Right ventricle myocardium superior (tissue), 1 donor: Measurements from ENCODE around the gene SEC24C. TPM values are rescaled to one million over a fixed set of nuclear protein-coding genes. Genes with fewer than 3 reads are reported as not detected.

Source experiments
- ATAC-seq: fragments of 200-7000 bp; cut with Tn5 transposase; one replicate; pipeline ENCODE4 v1.9.1; 2020; ENCODE audit warnings: mild to moderate bottlenecking; ENCODE audit not compliant: poor library complexity
- DNase-seq: peaks from one replicate; pipeline ENCODE4 v3.0.0-alpha.2; 2020
- intact Hi-C: fragments of 100-400 bp; cut with DNase I; formaldehyde crosslinking; loops from one replicate; pipeline ENCODE4 v1.11.2; 2022
- total RNA-seq: library from RNA; stranded (reverse); fragmentation: NEBNext Ultra II Directional; extraction: Animal tissue kit (Norgen Biotek cat#: 25700); gene quantifications from one replicate; pipeline ENCODE4 v1.2.1, GENCODE V29; 2021
- donor health status: DM: no; HTN: yes; CAD: no; lungs with severe emphysema.

Gene SEC24C
- total RNA-seq, 1 donor from 2014 or later, result 42.3 TPM

- ATAC-seq, result no peak
- intact Hi-C loops, result no loop called here
- DNase-seq, result no peak
Measured at GRCh38 chr10:73762915-73763314, 18.7 kb downstream of the SEC24C start.

GRCh38 chr10:73763343-73763742 lies 19.2 kb downstream of the SEC24C start:
- intact Hi-C loops, result no loop called here
- DNase-seq (no peak), ATAC-seq (no peak)

GRCh38 chr10:73765066-73765465 lies 20.9 kb downstream of the SEC24C start:
- ATAC-seq (no peak), DNase-seq (no peak)
- intact Hi-C loops, result no loop called here

GRCh38 chr10:73768881-73769280 lies 24.7 kb downstream of the SEC24C start:
- ATAC-seq (no peak), DNase-seq (no peak)
- intact Hi-C loops, result no loop called here

- DNase-seq, result no peak
- intact Hi-C loops, result no loop called here
- no peak for ATAC-seq
Measured at GRCh38 chr10:73769396-73769795, 25.2 kb downstream of the SEC24C start.

GRCh38 chr10:73771722-73772280 lies 27.6 kb downstream of the SEC24C start:
- DNase-seq (peak; percentile 95), ATAC-seq (peak; percentile 4)
- intact Hi-C loops, result no loop called here

GRCh38 chr10:73772281-73773151 lies 28.3 kb downstream of the SEC24C start:
- intact Hi-C loops, result no loop called here
- ATAC-seq, result peak; percentile 87
- peak; percentile 91 for DNase-seq

- DNase-seq (no peak), ATAC-seq (peak; percentile 2)
- intact Hi-C loops, result no loop called here
Measured at GRCh38 chr10:73773152-73773879, 29.1 kb downstream of the SEC24C start.

GRCh38 chr10:73774637-73775036 lies 30.5 kb downstream of the SEC24C start:
- no peak for DNase-seq
- intact Hi-C loops, result no loop called here
- ATAC-seq, result no peak

GRCh38 chr10:73779018-73779417 lies 34.8 kb downstream of the SEC24C start:
- ATAC-seq (no peak), DNase-seq (no peak)
- intact Hi-C loops, result no loop called here

GRCh38 chr10:73779539-73780197 lies 35.5 kb downstream of the SEC24C start:
- DNase-seq (no peak), ATAC-seq (no peak)
- intact Hi-C loops, result no loop called here

GRCh38 chr10:73780301-73780700 lies 36.1 kb downstream of the SEC24C start:
- DNase-seq, result no peak
- intact Hi-C loops, result no loop called here
- ATAC-seq, result no peak

GRCh38 chr10:73780966-73781365 lies 36.8 kb downstream of the SEC24C start:
- ATAC-seq (no peak), DNase-seq (no peak)
- intact Hi-C loops, result no loop called here

GRCh38 chr10:73781548-73781878 lies 37.3 kb downstream of the SEC24C start:
- DNase-seq (no peak), ATAC-seq (no peak)
- intact Hi-C loops, result no loop called here

GRCh38 chr10:73781879-73782748 lies 37.9 kb downstream of the SEC24C start, which contains the start of gene CHCHD1:
Gene CHCHD1, plus strand, starts transcription at chr10:73782048. Its CDS starts 28 bp downstream, at chr10:73782076.
- ATAC-seq (peak; percentile 81), DNase-seq (peak; percentile 96)
- intact Hi-C loops, result no loop called here

- DNase-seq (no peak), ATAC-seq (no peak)
- intact Hi-C loops, result no loop called here
Measured at GRCh38 chr10:73782749-73783085, 38.5 kb downstream of the SEC24C start.

GRCh38 chr10:73785211-73785720 lies 41.1 kb downstream of the SEC24C start, which contains the start of gene ZSWIM8:
Gene ZSWIM8, plus strand, starts transcription at chr10:73785606. Its CDS starts 273 bp downstream, at chr10:73785879.
- ATAC-seq (peak; percentile 92), DNase-seq (peak; percentile 92)
- intact Hi-C loops, result no loop called here
